Mesothelial cell of epicardium (in vitro differentiated cells): Measurements from ENCODE around the gene MAF. TPM values are rescaled to one million over a fixed set of nuclear protein-coding genes. Genes with fewer than 3 reads are reported as not detected.
A peak's percentile ranks its signal among the peaks of the same experiment; 100 is the strongest.

Source experiments
- DNase-seq, 2 experiments: peaks; one replicate each; pipeline ENCODE4 v3.0.0; 2021; ENCODE audit warnings: low spot score in 2 of 2; ENCODE audit not compliant: unreplicated experiment in 2 of 2
- H3K27ac Mint-ChIP-seq: 2 replicates; pipeline ENCODE4 v1.8.0; 2021; ENCODE audit warnings: mixed read lengths
- H3K27me3 Mint-ChIP-seq: 2 replicates; pipeline ENCODE4 v1.8.0; 2021; ENCODE audit warnings: low read depth, mixed read lengths
- H3K36me3 Mint-ChIP-seq: 2 replicates; pipeline ENCODE4 v1.8.0; 2021; ENCODE audit warnings: mixed read lengths
- H3K4me1 Mint-ChIP-seq: 2 replicates; pipeline ENCODE4 v1.8.0; 2021; ENCODE audit warnings: mixed read lengths
- H3K4me3 Mint-ChIP-seq: 2 replicates; pipeline ENCODE4 v1.8.0; 2021; ENCODE audit warnings: mild to moderate bottlenecking, moderate library complexity, mixed read lengths
- H3K9me3 Mint-ChIP-seq: 2 replicates; pipeline ENCODE4 v1.8.0; 2021; ENCODE audit warnings: mixed read lengths
- CTCF ChIP-seq: fragments of 200-600 bp; sonication (generic); IDR thresholded peaks from one replicate; pipeline ENCODE4 v1.5.0; 2021; ENCODE audit warnings: antibody characterized with exemption; ENCODE audit not compliant: unreplicated experiment
- total RNA-seq: library from RNA; stranded (reverse); gene quantifications from 3 replicates; pipeline ENCODE4 v1.2.1, GENCODE V29; 2021

Gene MAF
- total RNA-seq, 1 donor from 2014 or later = 12.9 TPM

GRCh38 chr16:79595231-79595641 is 5.3 kb downstream of the MAF start:
- H3K4me1 Mint-ChIP-seq = peaks cover 22% of the 10 kb centered on the region
- no peaks in the 10 kb centered on the region for H3K36me3 Mint-ChIP-seq
- no peak overlapping the region for H3K4me3 Mint-ChIP-seq
- H3K27me3 Mint-ChIP-seq = peaks cover 48% of the 10 kb centered on the region
- no peaks in the 10 kb centered on the region for H3K9me3 Mint-ChIP-seq
- H3K27ac Mint-ChIP-seq = no peak overlapping the region
- TF ChIP-seq CTCF = no peak
- DNase-seq = no peak

GRCh38 chr16:79593754-79594153 is 6.8 kb downstream of the MAF start:
- Mint-ChIP-seq H3K27me3 (peaks cover 53% of the 10 kb centered on the region), H3K27ac (no peak overlapping the region), H3K36me3 (no peaks in the 10 kb centered on the region), H3K4me1 (peaks cover 25% of the 10 kb centered on the region), H3K9me3 (no peaks in the 10 kb centered on the region), H3K4me3 (no peak overlapping the region)
- DNase-seq = no peak
- TF ChIP-seq CTCF = no peak

- TF ChIP-seq CTCF = no peak
- H3K4me3 Mint-ChIP-seq = no peak overlapping the region
These were observed 7.4 kb downstream of the MAF start for GRCh38 chr16:79593074-79593531.

GRCh38 chr16:79592186-79592585 is 8.4 kb downstream of the MAF start:
- TF ChIP-seq CTCF = no peak
- Mint-ChIP-seq H3K4me1 (peaks cover 26% of the 10 kb centered on the region), H3K27ac (no peak overlapping the region), H3K27me3 (peaks cover 46% of the 10 kb centered on the region), H3K36me3 (no peaks in the 10 kb centered on the region), H3K4me3 (no peak overlapping the region), H3K9me3 (no peaks in the 10 kb centered on the region)
- DNase-seq = no peak

More at GRCh38 chr16:79593074-79593531, 7.4 kb downstream of the MAF start:
- peaks cover 48% of the 10 kb centered on the region for H3K27me3 Mint-ChIP-seq
- no peak overlapping the region for H3K27ac Mint-ChIP-seq
- no peaks in the 10 kb centered on the region for H3K36me3 Mint-ChIP-seq
- no peak for DNase-seq
- H3K4me1 Mint-ChIP-seq = peaks cover 20% of the 10 kb centered on the region
- no peaks in the 10 kb centered on the region for H3K9me3 Mint-ChIP-seq

GRCh38 chr16:79589601-79590102 is 10.9 kb downstream of the MAF start:
- H3K36me3 Mint-ChIP-seq = no peaks in the 10 kb centered on the region
- H3K9me3 Mint-ChIP-seq = no peaks in the 10 kb centered on the region
- peaks cover 46% of the 10 kb centered on the region for H3K27me3 Mint-ChIP-seq
- H3K4me1 Mint-ChIP-seq = peaks cover 19% of the 10 kb centered on the region
- H3K4me3 Mint-ChIP-seq = peak overlapping the region; percentile 48
- DNase-seq = no peak
- H3K27ac Mint-ChIP-seq = no peak overlapping the region
- no peak for TF ChIP-seq CTCF

- DNase-seq = no peak
- Mint-ChIP-seq H3K4me1 (peaks cover 15% of the 10 kb centered on the region), H3K27ac (no peak overlapping the region), H3K27me3 (peaks cover 64% of the 10 kb centered on the region), H3K36me3 (no peaks in the 10 kb centered on the region), H3K4me3 (no peak overlapping the region), H3K9me3 (no peaks in the 10 kb centered on the region)
- TF ChIP-seq CTCF = no peak
These were observed 12.6 kb downstream of the MAF start for GRCh38 chr16:79587897-79588296.
